HG02981 (cell line): ENCODE data around the gene FRMD3.

ENCODE experiments used
- ATAC-seq: cut with Tn5 transposase; IDR thresholded peaks from one replicate; pipeline ENCODE4 v1.9.1; 2021; ENCODE audit warnings: mild to moderate bottlenecking, moderate library complexity; ENCODE audit not compliant: unreplicated experiment

Gene FRMD3

DNA sequence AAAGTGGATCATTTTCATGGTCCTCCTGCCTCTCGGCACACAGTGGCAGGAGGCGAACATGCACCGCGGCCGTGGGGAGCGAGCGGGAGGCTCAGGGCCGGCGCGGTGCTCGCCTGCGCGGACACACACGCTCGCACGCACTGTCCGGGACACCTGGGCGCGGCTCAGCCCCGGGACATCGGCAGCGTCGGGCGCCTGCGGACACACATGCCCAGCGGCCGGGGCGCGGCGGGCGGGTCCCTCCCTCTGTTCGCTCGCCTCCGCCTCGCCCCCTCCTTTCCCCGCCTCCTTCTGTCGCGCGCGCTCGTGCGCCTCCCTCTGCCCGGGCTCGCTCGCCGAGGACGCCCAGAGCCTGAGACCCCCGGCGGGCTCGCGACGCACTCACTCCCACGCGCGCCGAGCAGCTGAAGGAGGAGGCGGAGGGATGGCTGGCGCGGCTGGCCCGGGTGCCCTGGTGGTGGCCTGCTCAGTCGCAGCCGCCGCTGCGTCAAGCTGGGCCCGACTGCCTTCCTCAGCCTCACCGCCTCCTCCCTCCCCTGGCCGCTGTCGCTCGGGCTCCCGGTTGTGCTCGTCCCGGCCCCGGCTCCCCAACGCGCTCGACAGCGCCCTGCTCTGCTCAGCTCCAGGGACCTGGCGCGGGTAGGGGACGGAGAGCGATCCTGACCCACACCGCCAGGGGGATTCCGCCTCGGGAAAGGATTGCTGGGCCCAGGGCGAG is at the start of gene FRMD3:
FRMD3 (minus strand) TSS at position 230 of the 718 bp plus-strand sequence; CDS start at position 60, 170 bp downstream.
- ATAC-seq = peak; percentile 80

DNA sequence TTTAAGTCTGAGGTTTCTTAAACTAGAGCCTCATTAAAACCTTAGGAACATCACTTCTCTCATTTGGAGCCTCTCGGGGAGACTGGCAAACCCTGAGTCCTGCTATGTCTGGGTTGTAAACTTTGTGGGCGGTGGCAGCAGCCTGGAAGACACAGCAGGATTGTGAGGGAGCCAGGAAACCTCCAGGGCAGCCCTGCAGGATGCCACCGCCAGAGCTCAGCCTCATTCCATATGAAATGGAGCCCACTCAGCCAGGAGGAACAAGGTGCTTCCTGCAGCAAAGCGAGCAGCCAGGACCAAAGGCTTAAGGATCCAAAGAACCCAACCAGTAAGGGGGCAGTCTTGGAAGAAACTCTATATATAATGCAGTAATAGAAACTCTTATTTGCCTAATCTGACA is 46.8 kb upstream of the FRMD3 start:
- no peak for ATAC-seq

DNA sequence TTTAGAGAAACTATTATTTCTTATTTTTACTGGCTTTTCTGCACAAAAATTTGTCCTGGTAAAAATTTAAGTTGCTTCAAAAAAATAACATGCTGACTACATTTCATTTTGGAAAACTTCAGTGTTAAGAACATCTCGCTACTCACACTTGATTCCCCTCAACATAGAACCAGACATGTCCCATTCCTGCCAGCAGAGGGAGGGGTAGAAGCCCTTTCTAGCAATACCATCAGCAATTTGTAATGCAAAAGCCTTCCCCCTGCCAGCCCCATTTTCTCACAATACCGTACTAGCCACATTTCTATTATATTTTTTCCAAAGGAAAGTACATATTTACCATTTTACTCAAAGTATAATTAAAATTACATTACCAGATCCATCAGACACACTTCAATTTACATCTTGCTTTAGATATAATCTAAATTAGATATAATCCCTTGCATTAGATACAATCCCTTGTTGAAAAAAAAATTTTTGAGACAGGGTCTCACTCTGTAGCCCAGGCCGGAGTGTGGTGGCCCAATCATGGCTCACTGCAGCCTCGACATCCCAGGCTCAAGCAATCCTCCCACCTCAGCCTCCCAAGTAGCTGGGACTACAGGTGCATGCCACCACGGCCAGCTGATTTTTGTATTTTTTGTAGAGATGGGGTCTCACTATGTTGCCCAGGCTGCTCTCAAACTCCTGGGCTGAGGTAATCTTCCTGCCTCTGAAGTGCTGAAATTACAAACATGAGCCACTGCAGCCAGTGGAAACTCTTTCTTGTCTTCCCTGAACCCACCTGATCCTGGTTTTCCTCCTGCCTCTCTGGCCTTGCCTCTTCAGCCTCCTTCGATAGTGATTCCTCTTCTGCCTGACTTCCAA is 45.2 kb upstream of the FRMD3 start:
- peak; percentile 74 for ATAC-seq

DNA sequence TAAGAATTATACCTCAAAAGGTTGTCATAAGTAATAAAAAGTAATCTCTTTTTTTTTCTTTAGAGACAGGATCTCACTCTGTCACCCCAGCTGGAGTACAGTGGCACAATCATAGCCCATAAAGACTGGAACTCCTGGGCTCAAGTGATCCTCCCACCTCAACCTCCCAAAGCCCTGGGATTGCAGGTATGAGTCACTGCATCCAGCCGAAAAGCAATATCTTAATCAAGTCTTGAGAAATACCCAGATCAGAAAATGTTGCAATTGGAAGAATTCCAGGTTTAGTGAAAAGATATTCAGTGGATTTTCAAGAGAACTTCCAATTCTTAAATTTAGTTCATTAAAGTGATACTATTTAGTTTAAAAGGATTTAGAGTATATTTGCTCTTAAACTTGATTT is 43.8 kb upstream of the FRMD3 start:
- no peak for ATAC-seq

DNA sequence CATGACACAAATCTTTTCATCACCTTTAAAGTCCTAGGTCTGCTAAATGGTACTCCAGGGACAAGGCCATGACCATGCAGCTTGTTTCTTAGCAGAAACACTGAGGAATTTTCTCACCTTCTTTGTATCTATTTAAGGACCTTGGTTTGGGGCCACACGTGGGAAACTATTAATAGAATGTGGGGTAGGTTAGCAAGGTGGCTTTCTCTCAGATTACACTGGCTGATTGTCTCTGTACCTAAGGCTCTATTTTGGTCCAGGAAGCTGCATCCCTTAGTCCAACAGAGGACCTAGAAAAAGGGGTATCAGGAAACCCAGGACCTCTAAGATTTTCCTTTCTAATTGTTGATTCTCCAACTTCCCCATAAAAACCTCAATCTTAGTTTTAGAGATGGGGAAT is 36.3 kb upstream of the FRMD3 start:
- no peak for ATAC-seq

DNA sequence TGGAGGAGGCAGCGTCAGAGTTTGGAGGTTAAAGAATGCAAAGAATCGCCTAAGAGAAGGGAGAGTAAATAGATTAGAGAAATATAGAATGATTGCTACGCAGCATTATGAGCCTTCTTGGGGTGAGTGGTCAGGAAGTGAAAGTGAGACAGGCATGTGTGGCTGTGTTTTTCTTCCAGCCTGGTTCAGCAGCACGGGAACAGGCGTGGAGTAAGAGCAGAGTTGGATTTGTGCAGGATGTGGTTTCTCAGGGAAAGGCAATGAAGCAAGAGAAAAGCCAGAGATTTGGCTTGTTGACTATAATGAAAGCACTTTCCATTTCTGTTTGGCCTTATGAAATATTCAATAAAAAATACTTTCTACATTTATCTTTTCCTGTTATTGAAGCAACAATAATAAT is 34.3 kb upstream of the FRMD3 start:
- no peak for ATAC-seq

DNA sequence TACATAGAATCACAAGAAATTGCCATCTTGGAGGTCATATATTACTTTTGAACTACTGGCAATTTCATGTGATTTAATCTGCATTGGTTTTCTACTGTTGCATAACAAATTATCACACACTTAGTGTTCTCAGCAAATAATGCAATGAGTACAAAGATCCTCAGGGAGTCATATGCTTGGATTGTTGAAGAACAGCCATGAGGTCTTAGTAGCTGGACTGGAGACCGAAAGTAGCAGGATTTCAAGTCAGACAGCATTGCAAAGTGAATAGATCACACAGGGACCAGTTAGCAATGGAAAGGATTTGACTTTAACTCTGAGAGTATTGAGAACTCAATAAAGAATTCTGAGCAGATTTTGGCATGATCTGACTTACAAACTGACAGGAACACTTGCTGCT is 32.2 kb upstream of the FRMD3 start:
- no peak for ATAC-seq

DNA sequence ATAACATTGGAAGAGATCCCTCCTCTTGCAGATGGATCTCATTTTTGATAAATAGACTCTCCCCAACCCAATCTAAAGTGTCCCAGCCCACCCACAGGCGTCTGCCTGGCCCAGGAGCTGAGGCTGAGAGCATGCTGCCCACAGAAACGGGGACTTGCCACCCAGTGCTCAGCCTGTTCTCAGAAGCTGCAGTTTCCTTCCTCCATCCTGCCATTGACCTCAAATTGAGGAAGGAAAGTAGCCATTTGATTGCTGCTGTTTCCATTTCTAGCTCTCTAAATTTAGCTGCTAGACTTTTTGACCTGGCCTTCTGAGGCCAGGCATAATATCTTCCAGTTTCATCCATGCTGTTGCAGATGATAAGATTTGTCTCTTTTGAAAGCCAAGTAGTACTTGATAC is 31.1 kb upstream of the FRMD3 start:
- no peak for ATAC-seq

DNA sequence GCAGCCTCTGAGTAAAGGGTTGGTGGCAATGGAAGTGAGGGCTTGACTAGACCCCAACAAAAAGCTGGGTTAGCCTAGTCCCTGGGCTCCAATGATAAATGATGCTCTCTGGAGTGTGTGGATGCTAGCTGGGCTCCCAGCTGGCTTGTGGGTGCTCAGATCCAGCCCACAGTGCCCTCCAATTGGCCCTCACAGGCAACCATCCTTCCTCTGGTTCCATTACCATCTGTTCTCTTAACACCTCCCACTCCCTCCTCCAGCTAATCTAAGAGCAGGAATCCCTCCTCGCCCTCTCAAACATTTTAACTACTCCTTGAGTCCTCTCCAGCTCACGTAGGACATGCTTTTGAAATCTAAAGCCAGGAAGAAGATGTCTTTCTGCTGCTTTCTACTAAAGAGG is 25.2 kb upstream of the FRMD3 start:
- no peak for ATAC-seq

DNA sequence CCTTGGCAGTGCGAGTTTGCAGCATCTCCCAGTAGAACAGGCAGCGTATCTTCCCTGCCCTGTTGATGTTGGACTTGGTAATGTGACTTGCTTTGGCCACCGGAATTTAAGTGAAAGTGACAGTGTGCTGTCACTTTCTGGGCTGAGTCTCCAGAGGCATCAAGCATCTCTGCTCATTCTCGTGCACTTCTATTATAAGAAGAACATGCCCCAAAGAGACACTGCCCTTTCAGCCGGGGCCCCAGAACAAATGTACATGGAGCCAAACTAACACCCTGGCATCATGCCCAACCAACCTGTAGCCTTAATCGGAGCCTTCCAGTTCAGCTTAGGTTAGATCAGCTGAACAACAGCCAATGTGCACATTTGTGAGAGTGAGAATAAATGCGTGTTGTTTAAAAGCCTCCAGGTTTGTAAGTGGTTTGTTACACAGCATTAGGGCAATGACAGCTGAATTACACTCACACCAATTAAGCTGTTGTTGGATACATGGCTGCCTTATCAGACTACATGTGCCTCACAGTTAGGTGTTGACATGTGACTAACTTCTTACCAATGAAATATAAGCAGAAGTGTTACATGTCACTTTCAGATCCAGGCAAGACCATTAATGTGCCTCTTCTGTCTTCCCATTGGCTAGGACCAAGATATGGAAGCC is 22.1 kb upstream of the FRMD3 start:
- no peak for ATAC-seq

DNA sequence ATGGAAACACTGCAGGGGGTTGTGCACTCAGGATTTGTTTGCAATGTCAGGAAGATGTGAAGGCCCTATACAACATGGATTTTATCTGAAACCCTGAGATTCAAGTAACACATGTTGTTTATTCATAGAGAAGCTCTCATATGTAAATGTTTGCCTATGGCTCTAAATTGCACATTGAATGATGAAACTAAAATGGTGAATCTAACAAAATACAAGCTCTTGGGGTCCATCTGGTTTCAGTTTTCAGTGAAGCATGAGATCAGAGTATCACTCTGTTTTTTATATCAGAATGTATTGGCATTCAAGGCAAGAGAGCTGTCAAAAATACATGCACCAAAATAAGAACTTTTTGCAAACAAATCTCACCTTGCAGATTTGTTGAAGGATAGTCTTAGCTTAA is 19.6 kb upstream of the FRMD3 start:
- no peak for ATAC-seq

DNA sequence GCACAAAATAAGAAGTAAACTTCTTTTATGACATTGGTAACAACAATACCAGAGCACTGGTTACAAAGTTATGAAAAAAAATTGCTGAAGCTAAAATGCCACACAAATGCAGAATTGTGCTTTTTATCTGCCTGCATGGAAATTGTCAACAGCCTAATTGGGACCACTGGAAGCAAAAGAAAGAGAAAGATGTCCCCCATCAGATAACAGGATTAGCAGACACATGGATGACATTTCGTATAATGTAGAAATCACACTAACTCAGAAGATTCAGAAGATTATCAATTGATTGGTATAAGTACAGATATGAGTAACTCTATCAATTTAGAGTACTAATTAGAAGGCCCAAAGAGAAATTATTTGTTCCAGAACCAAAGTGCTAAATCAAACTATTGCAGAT is 19.1 kb upstream of the FRMD3 start:
- ATAC-seq = no peak

DNA sequence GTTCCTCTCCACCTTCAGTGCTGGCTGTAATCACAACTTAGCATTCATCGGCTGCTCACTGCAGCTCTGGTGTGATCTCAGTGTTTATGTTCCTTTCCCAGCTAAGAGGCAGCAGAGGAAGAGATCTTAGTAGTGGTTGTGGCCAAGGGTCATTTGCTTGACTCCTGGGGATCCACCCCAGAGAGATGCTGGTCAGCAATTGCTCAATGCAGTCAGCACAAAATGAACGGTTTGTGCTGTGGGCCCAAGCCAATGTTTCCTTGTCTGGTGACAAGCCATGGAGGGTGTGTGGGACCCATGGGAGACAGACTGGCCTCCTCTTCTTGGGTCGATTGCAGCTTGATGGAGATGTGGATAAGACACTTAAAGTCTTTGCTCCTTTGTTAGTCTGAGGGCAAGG is 16.1 kb upstream of the FRMD3 start:
- ATAC-seq = no peak

DNA sequence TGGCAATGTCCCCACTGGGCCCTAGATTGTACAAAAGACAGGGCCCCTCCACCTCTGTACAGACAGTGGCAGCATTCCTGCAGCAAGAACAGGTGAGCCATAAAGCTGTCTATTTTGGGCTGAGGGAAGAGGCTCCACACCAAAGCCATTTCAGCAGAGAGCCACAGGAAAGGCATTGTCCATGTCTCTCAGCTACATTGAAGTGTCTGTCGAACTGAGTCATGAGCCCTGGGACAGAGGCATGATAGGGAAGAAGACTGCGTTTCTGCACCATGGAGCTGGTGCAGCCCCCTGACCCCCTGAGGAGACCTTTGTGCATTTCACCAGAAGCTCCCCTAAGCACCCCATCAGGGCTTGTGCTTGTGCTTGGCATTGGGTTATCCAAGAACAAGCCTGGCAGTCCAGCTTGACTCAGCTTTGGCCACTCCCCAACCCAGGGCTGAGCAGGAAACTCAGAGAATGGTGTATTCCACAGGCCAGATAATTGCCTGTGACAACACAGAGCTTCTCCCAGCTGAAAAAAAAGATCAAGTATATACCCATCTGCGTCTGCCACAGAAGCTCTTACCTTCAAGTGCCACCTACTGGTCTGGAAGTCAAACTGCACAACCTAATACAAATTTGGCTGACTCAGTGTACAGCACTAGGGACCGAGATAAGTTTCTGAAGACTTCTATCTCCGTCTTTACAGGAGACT is 5.9 kb upstream of the FRMD3 start:
- peak; percentile 96 for ATAC-seq

DNA sequence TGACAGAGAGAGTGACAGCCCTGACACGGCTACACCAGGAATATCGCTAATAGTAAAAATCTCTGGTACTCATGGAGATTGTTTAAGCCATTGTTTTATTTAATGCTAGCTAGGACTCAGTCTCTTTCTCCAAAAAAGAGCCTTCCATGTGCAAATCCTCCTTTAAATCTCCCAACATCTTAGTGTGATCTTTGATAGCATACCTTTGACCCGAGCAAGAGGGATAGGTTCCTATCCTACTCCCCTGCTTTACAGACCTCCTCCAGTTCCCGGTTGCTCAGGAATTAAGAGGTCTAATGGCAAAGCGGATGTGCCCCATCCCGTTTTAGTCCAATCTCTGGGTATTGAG is 663 bp upstream of the FRMD3 start:
- no peak for ATAC-seq

DNA sequence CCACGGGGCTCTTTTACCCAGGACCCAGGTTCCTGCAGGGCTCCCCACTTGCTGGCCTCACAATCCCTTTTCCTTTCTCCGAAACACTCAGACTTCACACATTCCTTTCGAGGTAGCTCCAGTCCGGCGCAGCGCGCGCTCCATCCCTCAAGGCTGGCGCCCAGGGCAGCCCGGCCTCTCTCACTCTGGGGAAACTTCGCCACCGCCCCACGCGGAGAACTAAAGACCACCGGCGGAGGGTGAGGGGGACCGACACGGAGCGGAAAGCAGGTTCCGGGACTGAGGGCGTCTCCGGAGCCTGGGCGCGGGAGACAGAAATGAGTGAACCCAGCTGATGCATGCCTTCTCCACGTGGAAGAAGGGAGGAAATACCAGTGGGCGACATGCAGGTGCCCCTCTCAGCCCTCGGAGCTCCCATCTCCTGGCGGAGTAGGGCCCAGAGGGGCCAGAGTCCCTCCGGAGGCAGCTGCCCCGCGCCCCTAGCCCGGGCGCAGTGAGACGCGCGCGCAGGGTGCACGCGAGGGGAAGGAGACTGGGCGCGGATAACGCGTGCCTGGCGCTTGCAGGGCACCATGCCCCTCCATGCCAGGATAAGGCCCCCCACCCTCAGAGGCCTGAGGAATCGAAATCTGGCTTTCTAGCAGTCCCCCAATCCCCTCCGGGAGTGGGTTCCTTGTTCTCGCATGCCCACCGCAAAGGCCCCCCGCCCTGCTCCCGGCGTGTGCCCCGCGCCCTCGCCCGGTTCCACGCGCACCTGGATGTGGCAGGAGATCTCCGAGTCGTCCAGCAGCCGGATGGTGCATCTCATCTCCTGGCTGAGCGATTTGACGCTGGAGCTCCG is 650 bp downstream of the FRMD3 start:
- ATAC-seq = no peak

DNA sequence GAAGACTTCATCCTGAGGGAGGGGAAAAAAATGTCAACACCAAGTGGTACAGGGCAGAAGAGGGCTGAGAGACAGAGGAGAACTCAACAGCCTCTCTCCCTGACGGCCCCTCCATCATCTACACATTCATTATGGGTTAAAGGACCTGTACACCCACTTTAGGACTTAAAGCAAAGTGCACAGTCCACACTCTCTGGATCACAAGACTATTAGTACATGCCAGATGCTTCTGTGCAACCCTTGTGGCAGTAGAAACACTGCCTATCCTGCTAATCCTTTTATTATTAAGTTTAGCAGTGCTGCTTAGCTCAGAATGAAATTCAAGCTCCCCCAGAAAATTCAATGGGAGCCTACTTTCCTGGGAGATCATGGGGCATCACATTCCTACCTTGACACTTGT is 1.9 kb downstream of the FRMD3 start:
- no peak for ATAC-seq

DNA sequence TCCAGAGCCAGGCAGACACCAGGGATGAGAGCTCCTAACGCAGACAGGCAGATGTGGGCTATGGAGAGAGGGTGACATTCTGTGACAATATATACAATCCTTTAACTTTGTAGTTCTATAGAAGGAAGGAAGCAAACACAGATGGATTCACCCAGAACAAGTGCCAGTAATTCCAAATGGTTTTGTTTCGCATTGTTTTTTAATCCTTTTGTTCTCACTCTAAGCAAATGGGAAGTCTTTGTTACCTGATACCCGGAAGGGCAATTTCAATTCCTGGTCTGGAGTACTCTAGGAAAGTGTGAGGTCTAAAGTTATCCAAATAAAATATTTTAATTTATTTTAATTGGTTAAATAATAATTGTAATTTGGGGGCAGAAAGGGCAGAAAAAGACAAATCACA is 2.5 kb downstream of the FRMD3 start:
- no peak for ATAC-seq

DNA sequence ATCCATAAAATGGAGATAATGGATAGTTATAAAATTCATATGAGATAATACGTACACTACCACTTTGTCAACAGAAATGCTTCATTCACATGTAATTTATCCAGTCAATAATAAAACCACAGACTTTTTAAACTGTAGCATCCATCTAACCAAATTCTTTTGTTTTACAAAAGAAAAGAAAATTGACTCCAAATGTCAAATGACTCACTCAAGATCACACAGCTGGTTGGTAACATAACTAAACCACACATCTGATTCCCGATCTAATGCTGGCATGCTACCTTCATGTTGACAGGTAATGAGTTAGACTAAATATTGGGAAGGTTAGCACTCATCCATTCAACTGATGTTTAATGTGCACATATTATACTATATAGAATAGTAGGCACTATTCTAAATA is 4.9 kb downstream of the FRMD3 start:
- no peak for ATAC-seq

DNA sequence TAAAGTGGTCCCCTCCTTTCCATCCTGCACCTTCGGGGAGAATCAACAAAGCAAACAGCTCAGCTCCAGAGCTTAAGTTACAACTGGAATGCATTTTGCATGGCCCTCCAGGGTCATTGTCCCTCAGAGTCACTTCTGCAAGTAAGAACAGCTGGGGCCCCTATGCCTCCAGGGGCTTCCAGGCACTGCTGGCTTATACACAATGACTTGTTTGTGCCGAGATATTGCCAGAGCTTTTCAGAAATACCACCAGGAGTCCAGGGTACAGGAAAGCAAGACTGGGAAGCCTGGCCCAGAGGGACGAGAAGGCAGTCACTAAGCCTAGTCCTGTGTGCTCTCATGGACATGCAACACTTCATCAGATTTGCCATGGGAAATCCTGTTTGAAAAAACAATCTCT is 11.3 kb downstream of the FRMD3 start:
- no peak for ATAC-seq

DNA sequence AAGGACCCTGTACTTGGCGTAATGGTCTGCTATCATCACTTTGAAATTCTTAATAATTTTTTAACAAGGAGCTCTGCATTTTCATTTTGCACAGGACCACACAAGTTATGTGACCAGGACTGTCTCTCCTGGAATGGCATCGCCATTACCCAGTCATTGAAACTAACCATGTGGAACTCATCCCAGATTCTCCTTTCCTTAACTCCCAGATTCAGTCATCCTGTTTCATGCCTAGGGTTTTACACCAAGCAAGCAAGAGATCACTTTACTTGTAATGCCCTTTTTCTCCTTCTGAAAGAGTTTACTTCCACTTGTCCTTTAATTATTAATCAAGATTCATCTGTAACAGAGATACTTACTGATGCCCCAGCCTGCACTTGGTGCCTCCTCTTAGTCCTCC is 12.0 kb downstream of the FRMD3 start:
- ATAC-seq = no peak
